HFF-Myc (cell line): Measurements from ENCODE around the gene CEP192.

ENCODE experiments used
- DNase-seq: peaks from one replicate; pipeline ENCODE4 v3.0.0-alpha.2; 2011; ENCODE audit warnings: low read depth; ENCODE audit errors: extremely low read depth
- H3K4me3 ChIP-seq: replicated peaks from 2 replicates; pipeline ENCODE4 v1.5.1; 2011; ENCODE audit warnings: low read depth, mild to moderate bottlenecking, control low read depth, low read length
- CTCF ChIP-seq: IDR thresholded peaks from 2 replicates; pipeline ENCODE4 v1.5.1; 2012; ENCODE audit warnings: mild to moderate bottlenecking, low read depth, low read length, control low read depth; ENCODE audit errors: missing control alignments

The CEP192 gene

GRCh38 chr18:13028869-13029268, 37.7 kb downstream of the CEP192 start:
- TF ChIP-seq CTCF: no peak
- DNase-seq: no peak
- H3K4me3 ChIP-seq: no peak overlapping the region

- H3K4me3 ChIP-seq: no peak overlapping the region
- DNase-seq: no peak
- no peak for TF ChIP-seq CTCF
Measured at GRCh38 chr18:13032173-13032572, 41.0 kb downstream of the CEP192 start.

GRCh38 chr18:13035249-13035914, 44.2 kb downstream of the CEP192 start:
- TF ChIP-seq CTCF: no peak
- DNase-seq: no peak
- H3K4me3 ChIP-seq: no peak overlapping the region

GRCh38 chr18:13036622-13037320, 45.6 kb downstream of the CEP192 start:
- no peak overlapping the region for H3K4me3 ChIP-seq
- DNase-seq: no peak
- TF ChIP-seq CTCF: no peak

GRCh38 chr18:13039806-13040205, 48.6 kb downstream of the CEP192 start:
- TF ChIP-seq CTCF: no peak
- H3K4me3 ChIP-seq: no peak overlapping the region
- DNase-seq: no peak

- no peak for TF ChIP-seq CTCF
- H3K4me3 ChIP-seq: no peak overlapping the region
- DNase-seq: no peak
Measured at GRCh38 chr18:13043066-13043465, 51.9 kb downstream of the CEP192 start.

- DNase-seq: no peak
- no peak overlapping the region for H3K4me3 ChIP-seq
- TF ChIP-seq CTCF: no peak
Measured at GRCh38 chr18:13048061-13048595, 57.0 kb downstream of the CEP192 start.
